GM18867 (cell line): ENCODE results near the gene MPRIP.

ENCODE experiments used
- ATAC-seq: cut with Tn5 transposase; IDR thresholded peaks from one replicate; pipeline ENCODE4 v1.9.1; 2021; ENCODE audit warnings: mild to moderate bottlenecking, moderate library complexity; ENCODE audit not compliant: unreplicated experiment

The MPRIP gene

DNA sequence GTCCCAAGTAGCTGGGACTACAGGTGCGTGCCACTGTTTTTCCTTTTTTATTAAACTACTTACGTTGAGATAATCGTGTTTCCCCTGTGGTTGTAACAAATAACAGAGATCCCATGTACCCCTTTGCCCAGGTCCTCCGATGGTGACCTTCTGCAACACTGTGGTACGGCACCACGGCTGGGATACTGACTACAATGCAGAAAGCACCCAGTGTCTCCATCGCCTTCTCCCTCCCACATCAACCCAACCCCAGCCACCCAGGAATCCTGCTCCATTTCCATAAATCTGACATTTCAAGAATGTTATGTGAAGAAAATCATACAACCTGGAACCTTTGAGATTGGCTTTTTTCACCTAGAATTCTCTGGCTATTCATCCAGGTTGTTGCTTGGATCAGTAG lies 22.1 kb downstream of the MPRIP start:
- ATAC-seq, result no peak

DNA sequence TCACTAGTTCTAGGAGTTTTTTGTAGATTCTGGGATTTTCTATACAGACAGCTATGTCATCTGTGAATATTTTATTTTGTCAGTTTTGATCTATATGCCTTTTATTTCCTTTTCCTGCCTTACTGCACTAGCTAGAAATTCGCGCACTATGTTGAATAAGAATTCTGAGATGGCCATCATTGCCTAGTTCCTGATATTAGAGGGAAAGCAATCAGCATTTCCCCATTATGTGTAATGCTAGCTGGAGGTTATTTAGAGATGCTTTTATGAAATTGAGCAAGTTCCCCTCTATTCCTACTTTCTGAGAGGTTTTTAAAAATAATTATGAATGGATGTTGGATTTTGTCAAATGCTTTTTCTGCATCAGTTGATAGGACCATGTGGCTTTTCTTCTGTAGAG lies 23.8 kb downstream of the MPRIP start:
- ATAC-seq, result no peak

DNA sequence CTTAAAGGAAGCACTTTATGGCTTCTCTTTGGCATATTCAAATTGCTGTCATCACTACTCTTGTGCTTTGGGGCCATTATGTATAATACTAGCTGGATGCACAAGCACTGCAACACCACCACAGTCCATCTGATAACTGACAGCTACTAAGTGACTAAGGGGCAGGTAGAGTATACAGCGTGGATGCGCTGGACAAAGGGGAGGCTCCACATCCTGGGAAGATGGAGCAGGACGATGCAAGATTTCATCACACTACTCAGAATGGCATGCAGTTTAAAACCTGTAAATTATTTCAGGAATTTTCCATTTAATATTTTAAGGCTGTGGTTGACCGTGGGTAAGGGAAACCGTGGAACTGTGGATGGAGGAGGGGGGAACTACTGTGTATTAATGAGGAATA lies 25.0 kb downstream of the MPRIP start:
- no peak for ATAC-seq

DNA sequence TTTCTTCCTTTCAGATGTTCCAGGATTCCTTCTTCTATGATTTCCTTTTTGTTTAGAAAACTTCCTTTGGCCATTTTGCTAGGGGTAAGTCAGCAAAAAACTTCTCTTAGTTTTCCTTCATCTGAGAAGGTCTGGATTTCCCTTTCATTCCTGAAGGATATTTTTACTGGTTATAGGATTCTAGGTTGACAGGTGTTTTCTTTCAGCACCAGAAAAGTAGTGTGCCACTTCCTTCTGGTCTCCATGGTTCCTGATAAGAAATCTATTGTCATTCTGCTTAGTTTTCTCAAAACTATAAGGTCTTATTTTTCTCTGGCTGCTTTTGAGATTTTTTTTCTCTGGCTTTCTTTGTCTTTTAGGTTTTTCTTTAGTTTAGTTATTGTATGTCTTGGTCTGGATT lies 27.6 kb downstream of the MPRIP start:
- ATAC-seq, result no peak

DNA sequence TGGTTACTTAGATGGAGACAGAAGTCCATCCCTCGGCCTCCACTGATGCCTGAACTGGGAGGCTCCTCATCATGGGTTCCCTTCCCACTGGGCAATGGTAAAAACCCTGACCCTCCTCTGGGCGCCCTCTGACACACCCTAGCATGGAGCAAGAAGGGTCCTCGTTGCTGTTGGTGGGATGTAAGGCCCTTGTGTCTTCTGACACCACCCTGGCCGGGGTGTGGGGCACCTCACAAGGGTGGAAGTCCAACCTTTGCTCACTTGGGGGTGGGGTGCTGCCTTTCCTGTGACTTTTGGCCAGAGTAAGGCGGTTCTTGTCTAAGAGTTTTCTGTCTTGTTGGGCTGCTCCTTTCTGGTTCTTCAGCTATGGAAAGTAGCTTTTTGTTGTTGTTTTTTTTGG lies 28.7 kb downstream of the MPRIP start:
- ATAC-seq, result no peak

DNA sequence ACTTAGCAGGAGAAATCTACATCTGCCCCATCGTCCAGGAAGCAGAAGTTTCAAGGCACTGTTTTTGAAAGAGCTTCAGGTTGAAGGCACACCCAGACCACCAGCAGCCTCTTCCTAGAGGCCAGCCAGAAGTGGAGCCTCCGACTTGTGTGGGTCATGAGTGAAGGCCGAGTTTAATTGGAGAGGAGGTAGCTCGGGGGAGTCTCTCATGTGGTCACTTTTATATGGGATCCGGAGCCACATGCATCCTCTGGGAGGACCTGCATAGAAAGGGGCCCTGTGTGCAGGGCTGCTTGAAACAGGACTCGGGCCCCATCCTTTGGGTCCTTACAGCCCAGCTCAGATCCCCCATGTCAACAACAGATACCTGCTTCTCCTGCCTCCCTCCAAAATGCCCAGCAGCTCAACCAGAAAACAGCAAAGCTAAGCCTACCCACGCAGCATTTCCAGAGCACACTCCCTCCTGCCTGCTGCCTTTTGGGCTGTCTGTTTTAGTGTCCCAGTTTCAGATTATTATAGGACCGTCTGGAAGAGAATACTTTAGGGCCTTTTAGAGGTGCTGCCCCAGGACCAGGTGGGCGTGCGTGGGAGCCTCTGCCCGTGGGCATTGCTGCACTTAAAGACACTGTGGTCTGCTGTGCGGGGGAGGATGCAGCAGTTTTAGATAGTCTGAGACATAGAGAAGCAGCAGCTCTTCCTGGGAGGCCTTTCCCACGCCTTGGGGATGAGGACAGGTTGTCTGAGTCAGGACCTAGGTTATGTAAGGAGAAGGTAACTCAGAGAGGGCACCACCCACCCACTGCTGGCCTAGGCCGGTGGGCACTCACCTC lies 29.5 kb downstream of the MPRIP start:
- no peak for ATAC-seq

DNA sequence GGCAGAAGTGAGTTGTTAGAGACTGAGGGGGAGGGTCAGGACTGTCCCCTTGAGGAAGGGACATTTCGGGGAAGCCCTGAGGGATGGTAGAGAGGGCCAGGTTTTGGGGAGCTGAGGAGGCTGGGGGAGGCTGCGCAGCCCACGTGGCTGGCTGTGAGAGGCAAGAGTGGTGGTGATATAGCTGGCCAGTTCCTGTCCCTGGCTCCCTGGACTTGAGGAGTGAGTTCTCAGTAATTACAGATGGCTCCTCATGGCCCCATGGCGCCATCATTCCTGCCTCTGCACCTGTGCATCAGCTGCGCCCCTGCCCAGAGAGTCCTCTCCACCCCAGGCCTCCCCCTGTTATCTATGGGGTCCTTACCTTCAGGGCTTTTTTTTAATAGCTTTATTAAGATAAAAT lies 30.3 kb downstream of the MPRIP start:
- ATAC-seq, result no peak

DNA sequence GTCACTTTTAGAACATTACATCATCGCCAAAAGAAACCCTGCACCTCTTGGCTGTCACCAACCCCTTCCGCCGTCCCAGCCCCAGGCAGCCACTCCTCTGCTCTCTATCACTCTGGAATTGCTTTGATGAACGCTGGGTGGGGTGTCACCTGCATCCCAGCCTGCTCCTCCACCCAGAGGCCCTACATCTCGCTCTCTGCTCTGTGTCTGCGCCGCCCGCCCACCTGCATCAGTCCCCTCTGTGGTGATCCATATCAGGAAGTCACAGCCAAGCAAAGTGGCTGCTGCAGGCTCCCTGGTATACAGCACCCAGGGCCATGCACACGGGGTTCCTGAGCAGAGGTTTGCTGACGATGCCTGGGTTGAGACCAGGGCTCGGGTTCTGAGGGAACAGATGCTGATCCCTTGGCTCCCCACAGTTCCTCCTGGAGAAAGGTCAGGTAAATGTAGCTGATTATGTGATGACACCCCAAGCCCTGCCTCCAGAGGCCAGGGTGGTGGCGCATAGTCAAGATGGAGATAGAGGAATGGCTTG lies 30.8 kb downstream of the MPRIP start:
- ATAC-seq, result no peak

DNA sequence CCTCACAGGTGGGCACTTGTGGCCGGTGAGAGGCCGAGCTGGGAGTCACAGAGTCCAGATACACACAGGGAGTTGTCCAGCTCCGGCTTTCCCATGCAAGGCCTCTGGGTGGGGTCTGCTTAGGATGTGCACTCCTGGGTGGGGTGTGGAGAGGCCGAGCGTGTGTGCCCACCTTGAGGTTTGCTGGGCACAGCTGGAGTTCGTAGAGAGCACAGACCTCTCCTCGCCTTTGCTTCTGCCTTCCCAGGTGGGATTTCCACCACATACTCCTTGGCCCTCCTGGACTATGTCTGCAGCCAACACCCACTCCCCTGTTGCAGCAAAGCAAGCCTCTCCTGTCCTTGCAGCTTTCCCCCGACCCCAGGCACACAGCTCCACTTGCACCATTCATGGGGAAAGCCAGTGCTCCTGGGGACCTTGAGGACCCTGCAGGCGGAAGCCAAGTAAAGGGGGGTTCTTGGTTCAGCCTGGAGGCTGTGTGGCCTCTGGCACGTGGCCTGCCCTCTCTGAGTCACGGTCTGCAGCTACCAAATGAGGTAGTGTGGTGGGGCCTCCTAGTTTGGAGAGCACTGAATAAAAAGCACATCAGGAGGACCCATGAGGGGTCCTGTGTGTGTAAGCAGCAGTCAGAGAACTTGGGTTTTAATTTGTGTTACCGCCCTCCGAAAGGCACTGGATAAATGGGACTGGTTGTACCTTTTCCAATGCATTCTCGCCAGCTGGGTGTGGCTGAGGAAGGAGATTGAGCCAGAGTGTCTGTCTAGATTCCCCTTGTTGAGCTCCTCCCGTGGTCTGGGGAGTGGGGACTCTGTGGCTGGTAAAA lies 31.5 kb downstream of the MPRIP start:
- ATAC-seq, result no peak

DNA sequence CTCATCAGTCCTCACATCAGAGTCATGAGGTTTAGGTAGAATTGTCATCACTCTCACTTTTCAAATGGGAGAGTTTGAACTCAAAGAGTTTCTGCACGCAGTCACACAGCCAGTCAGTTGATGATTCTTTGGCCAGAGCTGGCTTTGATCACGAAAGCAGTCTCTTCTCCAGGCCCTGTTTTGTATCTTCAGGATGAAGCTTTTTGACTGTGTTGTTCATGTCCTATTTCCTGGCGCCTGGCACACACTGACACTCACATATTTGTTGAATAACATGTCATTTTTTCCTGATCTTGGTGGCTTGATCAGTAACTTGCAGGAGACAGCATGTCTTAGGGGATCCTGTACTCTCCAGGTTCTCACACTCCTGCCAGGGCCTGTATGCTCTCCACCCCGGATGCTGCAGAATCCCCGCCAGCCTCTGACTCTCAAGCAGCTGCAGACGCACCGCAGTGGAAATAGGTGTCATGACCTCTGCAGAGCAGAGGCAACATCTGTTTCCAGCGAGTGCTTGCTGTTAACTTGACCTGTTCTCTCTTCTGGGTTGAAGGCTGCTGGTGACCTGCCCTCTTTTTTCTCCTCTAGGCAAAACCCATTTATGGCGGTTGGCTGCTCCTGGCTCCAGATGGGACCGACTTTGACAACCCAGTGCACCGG lies 33.0 kb downstream of the MPRIP start:
- no peak for ATAC-seq

DNA sequence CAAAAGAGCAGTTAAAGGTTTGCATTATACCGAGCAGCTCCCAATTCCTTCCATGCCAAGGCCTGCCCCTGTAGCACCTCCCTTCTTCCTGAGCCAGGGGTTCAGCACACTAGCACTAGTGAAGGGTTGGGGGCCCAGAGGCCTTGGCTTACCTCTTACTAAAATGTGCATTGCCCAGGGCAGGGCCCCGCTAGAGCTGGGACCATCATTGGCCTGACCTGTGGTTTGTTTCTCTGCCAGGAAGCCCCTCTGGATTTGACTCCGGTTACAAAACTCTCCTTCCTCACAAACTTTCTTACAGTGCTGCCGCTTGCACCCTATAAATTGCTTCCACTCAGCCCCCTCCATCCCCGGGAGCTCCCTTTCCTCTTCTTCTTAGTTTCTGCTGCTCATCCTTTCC lies 33.8 kb downstream of the MPRIP start:
- ATAC-seq, result no peak

DNA sequence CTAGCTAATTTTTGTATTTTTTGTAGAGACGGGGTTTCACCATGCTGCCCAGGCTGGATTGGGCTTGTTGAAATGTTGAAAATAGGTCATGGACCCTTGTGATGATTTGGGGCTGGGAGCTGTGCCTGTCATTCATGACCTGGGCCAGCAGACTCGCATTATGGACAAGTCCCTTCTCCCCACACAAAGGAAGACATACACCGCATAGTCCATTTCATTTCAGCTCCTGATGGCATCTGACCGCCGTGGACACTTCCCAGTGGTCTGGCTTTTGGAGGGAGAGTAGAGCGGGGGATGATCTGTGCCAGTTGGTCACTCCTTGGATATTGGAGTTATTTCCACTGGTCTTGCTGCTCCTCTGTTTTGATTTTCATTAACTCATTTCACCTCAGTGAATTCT lies 34.8 kb downstream of the MPRIP start:
- no peak for ATAC-seq

DNA sequence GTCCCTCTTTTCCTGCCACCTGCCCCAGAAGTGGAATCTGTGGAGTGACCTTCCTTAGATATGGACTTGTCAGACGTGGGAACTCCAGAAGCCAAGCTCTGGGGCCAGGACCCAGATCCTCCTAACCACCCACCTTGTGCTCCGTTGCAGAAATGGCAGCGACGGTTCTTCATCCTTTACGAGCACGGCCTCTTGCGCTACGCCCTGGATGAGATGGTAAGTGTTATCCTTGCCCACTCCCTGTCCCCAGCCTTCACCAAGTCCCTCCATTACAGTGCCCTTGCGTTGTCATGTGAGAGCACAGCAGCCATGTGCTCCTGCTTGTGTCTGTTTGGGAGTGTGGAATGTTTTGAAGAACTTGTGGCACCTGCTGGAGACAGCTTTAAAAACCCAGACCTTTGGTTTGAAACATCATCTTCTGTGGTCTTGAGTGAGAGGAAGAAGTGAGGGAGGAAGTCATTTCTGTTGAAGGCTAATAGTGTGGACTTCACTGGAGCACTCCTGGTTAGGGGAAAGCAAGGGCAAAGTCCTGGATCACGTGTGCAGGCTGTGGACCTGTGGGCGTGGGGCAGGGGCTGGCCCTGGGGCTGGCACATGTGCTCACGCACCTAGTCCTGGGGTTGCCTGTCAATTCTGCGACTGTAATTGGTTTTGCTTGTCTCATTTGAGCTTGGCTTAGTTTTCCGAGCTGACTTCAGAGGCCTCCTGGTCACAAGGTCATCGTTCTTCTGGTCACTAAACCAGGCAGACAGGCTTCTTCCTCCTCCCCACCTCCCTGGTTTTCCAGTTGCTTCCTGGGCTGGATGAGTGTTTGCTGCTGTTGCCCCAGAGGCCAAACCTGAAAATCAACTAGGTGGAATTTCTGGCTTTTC lies 35.8 kb downstream of the MPRIP start:
- no peak for ATAC-seq

DNA sequence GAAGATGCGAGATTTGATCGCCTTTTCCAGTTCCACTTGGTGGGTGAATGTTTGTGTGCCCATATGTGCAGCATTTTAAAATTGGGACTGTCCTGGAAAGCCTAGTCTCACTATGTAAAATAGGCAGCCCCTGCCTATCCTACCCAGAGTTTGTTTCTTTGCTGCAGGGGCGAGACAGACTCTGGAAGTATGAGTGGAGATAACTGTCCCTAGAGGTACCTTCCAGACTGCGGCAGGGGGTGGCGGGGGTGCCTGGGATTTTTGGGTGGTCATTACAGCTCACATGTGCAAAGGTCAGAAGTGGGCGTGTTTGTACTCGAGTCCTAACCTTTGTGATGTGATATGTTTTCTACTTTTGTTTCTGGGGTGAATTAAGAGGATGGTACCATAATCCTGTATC lies 36.6 kb downstream of the MPRIP start:
- no peak for ATAC-seq

DNA sequence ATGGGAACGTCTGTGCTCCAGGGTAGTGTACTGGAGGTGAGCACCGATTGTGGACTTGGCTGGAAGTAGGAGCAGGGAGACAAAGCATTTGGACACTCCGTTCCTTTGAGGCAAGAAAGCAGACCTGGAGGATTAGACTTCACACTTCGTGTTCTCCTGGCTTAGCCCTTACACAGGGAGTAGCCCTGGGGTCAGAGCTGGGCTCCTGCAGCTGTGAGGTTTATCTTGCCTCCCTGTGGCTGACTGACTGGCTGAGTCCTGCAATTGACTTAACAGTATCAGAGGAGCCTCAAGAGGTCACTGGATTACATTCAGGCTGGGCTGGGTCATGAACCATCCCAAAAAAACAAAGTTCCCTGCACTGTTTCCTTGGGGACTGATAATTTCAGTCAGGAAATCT lies 37.1 kb downstream of the MPRIP start:
- no peak for ATAC-seq

DNA sequence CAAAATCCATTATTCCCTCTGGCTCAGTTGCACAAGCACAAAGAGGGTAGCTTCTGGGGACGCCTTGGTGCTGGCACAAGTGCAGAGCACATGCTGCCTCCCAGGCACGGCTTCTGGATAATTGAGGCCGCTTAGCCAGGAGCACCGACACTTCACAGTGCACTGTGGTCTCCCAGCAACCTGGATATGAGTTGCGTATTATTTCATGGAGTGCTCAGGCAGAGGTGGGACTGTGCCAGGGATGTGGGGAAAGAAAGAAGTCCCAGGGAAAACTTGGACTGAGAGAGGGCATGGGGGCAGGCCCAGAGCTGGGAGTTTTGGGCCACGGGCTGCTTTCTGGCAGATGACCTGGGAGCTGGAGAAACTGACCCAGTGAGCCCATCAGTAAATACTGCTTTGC lies 37.5 kb downstream of the MPRIP start:
- ATAC-seq, result no peak

DNA sequence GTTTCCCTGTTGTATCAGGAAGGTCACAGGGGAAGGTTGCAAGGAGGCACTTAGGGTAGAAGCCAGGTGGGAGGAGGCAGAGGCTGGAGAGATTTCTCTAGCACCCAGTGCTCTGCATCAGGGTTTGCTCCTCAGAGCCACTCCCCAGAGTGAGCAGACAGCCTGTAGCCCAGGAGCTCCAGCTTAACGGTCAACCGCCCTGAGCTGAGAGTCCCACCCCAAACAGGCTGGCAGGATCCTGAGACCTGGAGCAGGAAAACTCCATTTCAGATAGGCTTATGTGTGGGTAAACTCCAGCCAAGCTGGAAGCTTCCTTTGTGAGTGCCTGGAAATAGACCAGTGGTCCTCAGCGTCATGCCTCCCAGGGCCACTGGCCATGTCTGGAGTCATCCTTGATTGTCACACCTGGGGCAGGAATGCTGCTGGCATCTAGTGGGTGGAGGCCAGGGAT lies 37.9 kb downstream of the MPRIP start:
- ATAC-seq, result no peak

DNA sequence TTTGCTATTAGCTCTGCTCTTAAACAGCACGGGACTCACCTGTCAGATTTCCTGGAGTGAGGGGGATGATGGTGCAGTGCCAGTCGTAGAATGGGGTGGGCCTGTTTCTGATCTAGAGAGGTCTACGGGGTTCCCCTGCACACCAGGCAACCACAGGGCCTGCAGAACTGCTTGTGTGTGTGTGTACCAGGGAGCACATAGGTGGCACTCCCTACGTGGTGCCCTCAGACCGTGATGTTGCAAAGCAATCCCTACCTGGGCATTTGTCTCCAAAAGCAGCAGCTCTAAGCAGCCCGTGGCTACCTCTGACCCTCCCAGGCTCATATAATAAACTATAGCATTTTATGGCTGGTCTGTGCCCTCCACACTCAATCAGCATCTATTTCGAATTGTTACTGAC lies 38.5 kb downstream of the MPRIP start:
- ATAC-seq, result no peak

DNA sequence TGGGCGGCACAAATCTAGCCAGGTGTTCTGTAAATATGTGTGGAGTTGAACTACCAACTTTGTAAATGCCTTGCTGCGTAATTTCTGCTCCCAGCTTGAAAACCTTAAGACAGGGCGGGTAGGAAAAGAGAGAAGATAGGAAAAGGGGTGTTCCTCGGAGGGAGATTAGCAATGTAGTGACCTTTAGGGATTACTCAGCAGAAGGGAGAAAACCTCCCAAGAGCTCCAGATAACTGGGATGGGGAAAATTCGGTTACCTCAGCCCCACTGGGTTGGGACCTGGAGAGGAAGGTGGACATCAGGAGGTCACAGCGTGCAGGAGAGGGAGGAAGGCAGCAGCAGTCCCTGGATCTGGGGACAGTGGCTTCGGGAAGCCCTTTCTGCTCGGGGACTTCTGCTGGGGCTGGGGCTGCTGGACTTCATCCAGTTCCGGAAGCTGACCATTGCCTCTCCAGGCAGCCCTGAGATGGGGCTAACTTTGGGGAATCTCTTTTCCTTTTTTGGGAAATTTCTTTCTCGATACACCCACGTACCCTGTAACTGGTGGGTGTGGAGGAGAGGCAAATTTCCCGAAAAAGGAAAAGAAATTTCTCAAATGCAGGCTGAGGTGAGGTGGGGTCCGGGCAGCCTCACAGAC lies 39.2 kb downstream of the MPRIP start:
- ATAC-seq, result no peak

DNA sequence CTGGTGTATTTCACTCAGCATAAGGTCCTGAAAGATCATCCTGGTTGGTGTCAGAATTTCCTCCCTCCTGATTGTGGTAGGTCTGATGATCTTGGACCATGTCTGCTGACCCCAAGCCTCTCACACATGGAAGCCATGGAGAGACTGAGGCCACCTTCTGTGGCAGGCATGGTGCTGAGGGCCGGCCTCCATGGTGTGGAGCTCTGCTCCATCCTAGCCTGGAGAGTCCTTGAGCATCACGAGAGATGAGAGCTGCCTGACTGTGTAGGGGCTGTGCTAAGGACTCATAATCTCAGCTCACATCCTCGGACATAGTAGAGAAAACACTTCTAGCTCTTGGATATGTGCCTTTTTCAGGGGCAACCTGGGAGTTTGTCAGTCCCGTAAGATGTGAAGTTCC lies 40.6 kb downstream of the MPRIP start:
- ATAC-seq, result no peak
